Measurements from ENCODE around the gene ERH.

The ERH gene

GRCh38 chr14:69355154-69355597, 42.9 kb downstream of the ERH start:
- no peak for DNase-seq

DNA sequence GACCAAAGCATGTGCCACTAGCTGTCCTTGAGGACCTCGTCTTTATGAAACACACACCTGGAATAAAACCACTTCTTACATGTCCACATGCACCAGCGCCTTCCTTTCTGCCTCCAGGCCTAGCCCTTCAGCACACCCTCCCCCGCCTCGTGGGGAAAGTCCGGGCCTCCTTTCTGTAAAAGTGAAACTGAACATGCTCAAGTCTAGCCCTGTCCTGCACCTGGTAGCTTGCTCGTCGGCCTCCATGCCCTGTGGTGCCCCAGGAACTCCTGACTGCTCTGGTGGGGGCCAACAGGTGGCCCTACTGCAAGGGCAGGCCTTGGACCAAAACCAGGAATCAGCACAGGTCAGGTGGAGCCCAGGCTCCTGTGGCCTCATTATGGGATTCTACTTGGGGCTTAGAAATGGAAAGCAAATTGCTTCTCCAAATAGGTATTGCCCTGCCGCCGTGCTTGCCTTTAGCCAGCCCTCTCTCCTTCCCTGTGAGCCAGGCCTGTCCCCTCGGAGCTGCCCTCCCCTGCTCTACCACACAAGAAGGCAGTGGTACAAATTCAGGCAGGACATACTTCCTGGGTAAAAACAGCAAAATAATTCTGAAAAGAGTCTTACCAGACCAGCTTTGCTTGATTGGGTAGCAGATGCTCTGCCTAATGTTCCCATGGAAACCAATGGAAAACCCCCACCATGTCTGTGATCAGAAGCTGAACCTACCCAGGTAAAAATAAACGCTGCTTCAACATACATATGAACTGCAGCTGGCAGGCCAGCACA, 43.5 kb downstream of the ERH start:
- DNase-seq = no peak

DNA sequence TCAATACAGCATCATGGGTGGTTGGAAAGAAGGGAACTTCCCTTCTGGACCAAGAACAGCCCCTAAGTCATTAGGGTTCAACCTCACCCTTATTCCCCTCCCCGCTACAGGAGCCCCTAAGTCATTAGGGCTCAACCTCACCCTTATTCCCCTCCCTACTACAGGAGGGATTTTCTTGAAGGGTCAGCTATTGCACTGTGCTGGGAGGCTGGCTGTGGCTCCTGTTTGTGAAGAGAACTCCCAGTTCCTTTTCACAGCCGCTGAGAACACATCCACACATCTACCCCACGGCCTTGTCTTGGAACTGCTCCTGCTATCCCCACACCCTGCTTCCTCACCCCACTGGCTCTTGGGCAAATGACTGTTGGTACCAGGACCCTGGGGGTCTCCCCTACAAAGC, 44.9 kb downstream of the ERH start:
- no peak for DNase-seq

DNA sequence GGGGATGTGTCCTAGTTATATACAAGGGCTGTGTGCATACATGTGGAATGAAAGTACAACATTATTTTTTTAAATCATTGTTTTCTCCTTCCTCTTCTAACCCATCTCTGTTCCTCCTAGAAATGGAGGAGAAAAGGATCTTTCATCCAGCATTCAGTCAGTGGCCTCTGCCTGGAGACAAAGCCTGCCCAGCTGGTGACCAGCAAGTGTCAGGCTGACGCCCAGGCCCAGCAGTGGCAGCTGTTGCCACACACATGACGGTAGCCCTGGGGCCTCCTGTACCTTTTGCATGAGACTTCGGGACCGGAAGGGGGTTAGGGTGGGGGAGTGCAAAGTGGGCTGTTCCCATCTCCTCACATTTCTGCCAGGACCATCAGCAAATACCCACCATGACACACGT, 46.2 kb downstream of the ERH start:
- DNase-seq = no peak

DNA sequence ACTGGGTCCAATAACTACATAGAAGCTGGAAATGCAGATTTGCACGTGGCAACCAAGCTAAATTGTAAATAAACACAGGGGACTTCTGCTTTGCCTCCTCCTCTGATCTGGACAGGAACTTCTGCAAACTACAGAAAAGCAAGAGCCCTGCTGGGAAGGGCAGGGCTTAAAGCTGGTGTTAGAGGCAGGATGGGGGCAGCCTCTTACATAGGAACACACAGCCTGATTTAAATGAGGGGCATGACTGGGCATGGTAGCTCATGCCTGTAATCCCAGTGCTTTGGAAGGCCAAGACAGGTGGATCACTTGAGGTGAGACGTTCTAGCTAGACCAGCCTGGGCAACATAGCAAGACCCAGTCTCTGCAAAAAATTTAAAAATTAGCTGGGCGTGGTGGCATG, 46.7 kb downstream of the ERH start:
- DNase-seq = no peak

- DNase-seq = no peak
These were observed 47.2 kb downstream of the ERH start for GRCh38 chr14:69350892-69351291.

DNA sequence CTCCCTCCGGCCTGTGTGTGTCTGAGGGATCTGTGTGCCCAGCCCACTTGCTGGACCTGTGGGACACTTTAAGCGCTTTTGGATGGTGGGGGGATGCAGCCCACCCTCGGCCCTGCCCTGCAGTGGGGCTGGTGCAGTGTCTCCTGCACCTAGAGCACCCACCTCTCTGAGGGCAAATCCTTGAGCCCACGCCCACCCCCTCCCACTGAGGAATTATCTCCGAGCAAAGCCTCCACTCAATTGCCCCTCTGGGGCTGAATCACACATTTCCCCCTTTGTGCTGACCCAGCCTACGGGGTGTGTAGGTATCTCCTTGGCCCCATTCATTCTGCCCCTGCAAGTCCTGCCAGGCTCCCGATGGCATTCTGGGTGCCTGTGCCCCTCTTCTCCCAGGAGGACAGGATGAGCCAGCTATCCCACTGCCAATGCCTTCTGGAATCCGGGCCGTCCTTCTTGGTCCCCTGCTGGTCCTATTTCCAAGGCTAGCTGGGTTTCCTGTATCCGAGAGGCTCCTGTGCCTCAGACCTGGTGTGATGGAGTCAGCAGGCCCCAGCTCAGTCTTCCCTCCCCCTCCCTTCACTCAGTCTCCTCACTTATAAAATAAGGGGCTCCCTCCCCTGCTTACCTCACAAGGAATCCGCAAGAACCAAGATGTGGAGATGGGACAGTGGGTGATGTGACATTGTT, 48.9 kb downstream of the ERH start:
- no peak for DNase-seq

DNA sequence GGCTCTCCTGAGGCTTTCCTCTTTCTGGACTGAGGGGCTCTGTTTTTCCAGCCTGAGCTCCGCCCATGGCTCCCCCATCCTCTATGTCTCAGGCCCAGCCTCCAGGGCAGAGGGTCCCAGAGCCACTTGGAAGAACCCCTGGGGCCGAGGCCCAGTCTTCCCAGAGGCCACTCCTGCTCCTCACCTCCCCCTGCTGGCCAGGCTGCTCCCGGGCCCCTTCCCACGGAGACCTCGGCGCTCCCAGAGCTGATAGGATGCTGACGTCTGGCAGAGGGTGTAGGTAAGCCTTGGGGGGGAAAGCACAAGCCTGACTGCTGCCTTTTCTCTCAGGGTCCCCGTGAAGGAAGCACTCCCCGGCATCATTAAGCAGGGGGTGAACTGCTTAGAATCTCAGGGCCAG, 51.4 kb downstream of the ERH start:
- no peak for DNase-seq

DNA sequence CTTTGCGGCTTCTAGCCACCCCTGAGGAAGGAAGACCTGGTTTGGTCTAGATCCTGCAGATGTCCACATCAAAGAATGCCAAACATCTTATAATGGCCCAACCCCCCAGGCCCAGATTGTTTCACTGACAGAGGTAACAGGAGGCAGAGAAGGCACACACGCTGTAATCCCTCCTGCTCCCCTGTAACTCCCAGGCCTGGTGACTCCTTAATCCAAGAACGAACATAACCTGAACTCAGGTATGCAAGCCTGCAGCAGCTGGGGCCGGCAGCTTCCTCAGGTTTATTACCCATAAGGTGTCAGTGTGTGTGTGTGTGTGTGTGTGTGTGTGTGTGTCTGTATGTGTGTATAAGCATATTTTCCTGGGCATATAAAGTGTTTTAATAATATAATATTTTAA, 52.7 kb downstream of the ERH start:
- no peak for DNase-seq

DNA sequence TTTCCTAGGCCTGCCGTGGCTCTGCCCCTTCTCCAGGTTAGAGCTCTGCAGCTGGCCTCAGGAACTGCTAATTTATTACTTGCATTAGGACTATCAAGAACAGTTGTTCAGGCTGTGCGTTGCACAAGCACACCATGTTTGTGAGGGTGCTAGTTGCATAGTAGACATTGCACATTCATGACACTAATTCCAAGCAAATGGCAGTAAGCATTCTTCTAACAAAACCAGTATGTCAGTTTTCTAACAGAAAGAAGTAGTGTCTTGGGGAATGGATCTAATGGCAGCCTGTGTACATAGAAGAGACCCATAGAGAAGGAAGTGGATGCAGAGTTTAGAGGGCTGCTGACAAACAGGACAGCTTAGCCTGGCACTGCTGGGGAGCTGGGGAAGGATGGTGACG, 53.9 kb downstream of the ERH start:
- no peak for DNase-seq

- no peak for DNase-seq
These were observed 55.1 kb downstream of the ERH start for GRCh38 chr14:69342928-69343525.

DNA sequence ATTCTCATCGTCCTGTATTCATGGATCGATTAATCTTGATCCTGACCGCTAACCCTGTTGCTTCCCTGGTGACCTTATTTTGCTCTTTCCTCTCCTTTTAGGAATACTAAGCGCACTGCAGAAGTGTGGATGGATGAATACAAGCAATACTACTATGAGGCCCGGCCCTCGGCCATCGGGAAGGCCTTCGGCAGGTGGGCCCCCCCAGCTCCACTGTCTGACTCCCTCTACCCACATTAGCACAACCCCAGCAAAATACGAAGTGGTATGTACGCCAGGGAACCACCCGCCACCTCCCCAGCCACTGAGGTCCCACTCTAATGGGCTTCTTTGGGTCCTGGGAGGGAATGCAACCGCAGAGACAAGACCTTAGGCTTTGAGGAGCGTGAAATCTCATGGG, 58.7 kb downstream of the ERH start:
- DNase-seq = no peak

GRCh38 chr14:69337984-69338383, 60.1 kb downstream of the ERH start:
- no peak for DNase-seq

- DNase-seq = no peak
These were observed 62.7 kb downstream of the ERH start for GRCh38 chr14:69335371-69335771.

- no peak for DNase-seq
These were observed 63.5 kb downstream of the ERH start for GRCh38 chr14:69334576-69334975.

DNA sequence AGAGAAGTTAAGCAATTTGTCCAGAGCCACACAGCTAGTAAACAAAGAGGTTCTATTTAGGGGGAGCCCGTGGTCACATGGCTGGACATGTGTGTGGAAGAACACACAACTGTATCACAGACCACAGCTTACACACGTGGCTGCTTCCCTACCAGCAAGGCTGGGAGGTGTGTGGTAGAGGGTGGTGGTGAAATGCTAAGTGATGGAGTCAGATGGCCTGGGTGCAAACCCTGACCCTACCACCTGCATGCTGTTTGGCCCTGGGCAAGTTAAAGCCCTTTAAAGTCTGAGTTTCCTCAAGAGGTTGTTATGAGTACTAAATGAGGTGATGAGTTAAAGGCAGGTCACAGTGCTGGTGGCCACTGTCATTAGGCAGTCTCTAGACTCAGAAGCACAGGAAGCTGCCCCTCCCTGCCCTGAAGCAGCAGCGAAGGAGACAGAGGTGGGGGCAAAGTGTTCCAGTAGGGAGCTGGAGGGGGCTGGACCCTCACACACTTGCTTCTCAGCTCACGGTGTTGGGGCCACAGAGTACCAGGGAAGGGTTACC, 64.2 kb downstream of the ERH start:
- DNase-seq = no peak

DNA sequence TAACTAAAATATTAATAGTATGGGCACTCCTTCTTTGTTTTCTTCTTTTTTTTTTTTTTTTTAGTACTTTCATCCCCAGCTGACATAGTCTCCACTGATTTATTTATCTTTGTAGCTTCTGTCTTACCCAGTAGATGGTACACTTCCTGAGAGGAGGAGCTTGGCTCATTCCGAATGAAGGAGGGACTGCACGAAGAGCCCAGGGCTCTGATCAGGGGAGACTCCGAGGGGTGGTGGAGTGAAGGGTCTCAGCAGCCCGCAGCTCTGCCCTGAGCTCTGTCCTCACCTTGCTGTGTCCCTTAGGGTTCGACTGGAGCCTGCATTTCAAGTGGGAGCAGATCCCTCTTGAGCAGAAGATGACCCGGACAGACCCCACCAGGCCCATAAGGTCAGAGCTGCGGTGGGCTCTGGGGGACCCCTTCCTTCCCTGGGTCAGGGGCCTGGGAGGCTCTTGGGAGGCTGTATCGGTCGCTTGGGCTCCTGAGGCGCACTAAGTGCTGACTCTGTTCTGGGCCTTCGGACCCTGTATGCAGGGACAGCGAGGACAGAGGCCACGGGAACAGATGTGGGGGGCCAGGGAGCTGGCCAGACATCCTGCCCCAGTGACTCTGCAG, 65.2 kb downstream of the ERH start:
- no peak for DNase-seq

DNA sequence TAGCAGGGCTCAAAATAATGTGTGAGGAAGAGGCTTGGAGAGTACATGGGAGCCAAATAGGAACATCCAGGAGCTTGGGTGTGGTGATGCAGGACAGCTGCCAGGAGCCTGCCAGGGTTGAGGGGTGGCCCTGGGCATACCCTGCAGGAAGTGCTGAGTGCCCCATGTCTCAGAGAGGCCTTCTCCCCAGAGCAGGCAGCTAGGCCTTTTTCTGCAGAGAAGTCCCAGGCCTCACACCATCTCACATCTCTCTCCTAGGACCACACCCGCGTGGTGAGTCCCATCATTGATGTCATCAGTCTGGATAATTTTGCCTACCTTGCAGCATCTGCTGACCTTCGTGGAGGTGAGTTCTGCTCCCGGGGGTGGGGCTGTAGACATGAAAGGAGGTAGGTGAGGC, 66.9 kb downstream of the ERH start:
- no peak for DNase-seq

Data from NCI-H1436 treated with DMSO at 0.1 percent for 48 hours (cell line).